ENCODE measurements around the gene DRC7. TPM values are rescaled to one million over a fixed set of nuclear protein-coding genes. Genes with fewer than 3 reads are reported as not detected.

Gene DRC7
- total RNA-seq, 1 experiment from 2014 or later: 0.72 TPM

DNA sequence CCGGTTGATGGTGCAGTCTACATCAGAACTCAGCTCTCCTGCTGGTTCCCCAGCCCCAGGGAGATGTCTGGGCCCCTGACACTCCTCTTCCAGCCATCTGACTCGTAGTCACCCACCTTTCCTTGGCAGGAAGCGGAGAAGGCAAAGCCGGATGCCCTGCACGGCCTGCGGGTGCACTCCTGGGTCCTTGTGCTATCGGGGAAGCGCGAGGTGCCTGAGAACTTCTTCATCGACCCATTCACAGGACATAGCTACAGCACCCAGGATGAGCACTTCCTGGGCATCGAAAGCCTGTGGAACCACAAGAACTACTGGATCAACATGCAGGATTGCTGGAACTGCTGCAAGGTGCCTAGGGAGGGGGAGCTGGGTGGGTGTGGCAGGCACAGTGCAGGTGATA lies 12.7 kb downstream of the DRC7 start:
- no peak overlapping the region for H3T11ph ChIP-seq (ENCODE audit: low read length)

More for the DNA sequence above, 12.7 kb downstream of the DRC7 start:
- no peaks in the 10 kb centered on the region for H3K79me2 ChIP-seq (ENCODE audit: insufficient read depth, low read length)
- no peak overlapping the region for H3K9ac ChIP-seq (ENCODE audit: extremely low read depth, insufficient read length, low read length)
- H2AK5ac ChIP-seq (ENCODE audit: insufficient read length, low read length): no peak overlapping the region
- H2BK12ac ChIP-seq (ENCODE audit: insufficient read length, low read depth, low read length): no peak overlapping the region
- H3K36me3 Mint-ChIP-seq (ENCODE audit: insufficient read depth in 1 of 3, low read depth in 3 of 3): no peaks in the 10 kb centered on the region; a peak in 1 of 7 replicates
- H3K4me2 ChIP-seq (ENCODE audit: insufficient read depth, insufficient read length, low read length): no peak overlapping the region
- no peaks in the 10 kb centered on the region for H3K27me3 ChIP-seq (ENCODE audit: insufficient read depth, low read length)
- H4K20me1 ChIP-seq (ENCODE audit: control insufficient read depth, insufficient read depth, insufficient read length): no peaks in the 10 kb centered on the region
- no peak overlapping the region for H2BK15ac ChIP-seq (ENCODE audit: low read depth, low read length)
- H3K56ac ChIP-seq (ENCODE audit: insufficient read length, low read depth, low read length): no peak overlapping the region
- H2BK120ac ChIP-seq (ENCODE audit: low read depth, low read length, poor library complexity, severe bottlenecking): no peak overlapping the region
- H3K27ac ChIP-seq (ENCODE audit: insufficient read length, low read depth, low read length): no peak overlapping the region
- H3K14ac ChIP-seq (ENCODE audit: insufficient read depth, low read length): no peak overlapping the region; the same call in 1 of the 2 replicates
- peaks cover 31% of the 10 kb centered on the region for H3K27me3 Mint-ChIP-seq (ENCODE audit: low read depth)
- no peak overlapping the region for H4K8ac ChIP-seq (replicated peaks; ENCODE audit: insufficient read length, low read depth, low read length)
- no peak overlapping the region for H3K18ac ChIP-seq (ENCODE audit: insufficient read length, low read depth, low read length)
- no peak for DNase-seq
- H3K9me3 Mint-ChIP-seq: peaks cover 0 to 16% of the 10 kb centered on the region in 2 experiments; a peak in 2 of 5 replicates
- no peak overlapping the region for H3K27ac Mint-ChIP-seq
- H4K5ac ChIP-seq (ENCODE audit: insufficient read length, low read depth, low read length): no peak overlapping the region
- H3K4me1 ChIP-seq (ENCODE audit: insufficient read depth, low read length): no peaks in the 10 kb centered on the region
- H2AFZ ChIP-seq (ENCODE audit: low read length): no peak overlapping the region
- no peak overlapping the region for H2BK20ac ChIP-seq (ENCODE audit: low read depth, low read length, poor library complexity, severe bottlenecking)
- no peak for TF ChIP-seq CTCF (conservative IDR thresholded peaks at IDR 0.05)
- no peak overlapping the region for H3K23ac ChIP-seq (ENCODE audit: insufficient read length, low read depth, low read length)
- no CpG with 5 or more reads among the region's 11 CpGs for WGBS (ENCODE audit: extremely low coverage, insufficient read length, low lambda C conversion rate)
- H3K23me2 ChIP-seq (ENCODE audit: insufficient read length, low read depth, low read length, poor library complexity, severe bottlenecking): no peaks in the 10 kb centered on the region
- no peaks in the 10 kb centered on the region for H3K79me1 ChIP-seq (ENCODE audit: insufficient read depth, low read depth, low read length, poor library complexity, severe bottlenecking)
- peaks cover 6% of the 10 kb centered on the region in 2 experiments for H3K4me1 Mint-ChIP-seq
- H3K9me3 ChIP-seq (ENCODE audit: control insufficient read depth, low read depth, low read length): no peaks in the 10 kb centered on the region
- no peak overlapping the region for H4K91ac ChIP-seq (ENCODE audit: insufficient read length, low read depth, low read length)
- H3K4ac ChIP-seq (ENCODE audit: low read depth, low read length): no peak overlapping the region
- H3K4me3 Mint-ChIP-seq: no peak overlapping the region
- H2BK5ac ChIP-seq (ENCODE audit: insufficient read length, low read length): no peak overlapping the region
